ENCODE measurements around the gene PNMA6A. TPM values are rescaled to one million over a fixed set of nuclear protein-coding genes. Genes with fewer than 3 reads are reported as not detected.

The PNMA6A gene
- total RNA-seq, 2 experiments from 2014 or later, result 2.2 to 9.8 TPM

- H3K79me2 ChIP-seq (ENCODE audit: insufficient read depth, low read depth, low read length), result no peaks in the 10 kb centered on the region
- H3K9me3 ChIP-seq (ENCODE audit: low read length), result no peaks in the 10 kb centered on the region
- H3K9me2 ChIP-seq (ENCODE audit: insufficient read depth, low read length), result no peaks in the 10 kb centered on the region
- no peak for TF ChIP-seq CTCF (conservative IDR thresholded peaks at IDR 0.05; ENCODE audit: low read length)
- no peak for TF ChIP-seq EZH2phosphoT487 (IDR thresholded peaks at IDR 0.05; ENCODE audit: borderline replicate concordance, low read depth, low read length)
- ChIA-PET CTCF (ENCODE audit: unreplicated experiment) (no interaction called here), POLR2A (no interaction called here)
- no TSS peak for BruUV-seq (replicated peaks)
- H3K27ac ChIP-seq (ENCODE audit: low read depth, low read length, poor library complexity, severe bottlenecking), result no peak overlapping the region
- no peaks in the 10 kb centered on the region for H3K36me3 ChIP-seq (ENCODE audit: insufficient read depth, low read length)
- H2AFZ ChIP-seq (ENCODE audit: low read length), result no peak overlapping the region
- no peak for DNase-seq (ENCODE audit: low spot score)
- no peaks in the 10 kb centered on the region for H4K20me1 ChIP-seq (ENCODE audit: insufficient read depth, low read length)
- no peak overlapping the region for H3K4me3 ChIP-seq (ENCODE audit: low read depth, low read length, poor library complexity, severe bottlenecking)
- H3K4me1 ChIP-seq (ENCODE audit: insufficient read depth, low read length, poor library complexity, severe bottlenecking), result no peaks in the 10 kb centered on the region
- no peak overlapping the region for H3K4me2 ChIP-seq (ENCODE audit: low read length)
- intact Hi-C loops (cut with micrococcal nuclease; ENCODE audit: unreplicated experiment), result no loop called here
Measured at GRCh38 chrX:153057281-153057680, 15.0 kb upstream of the PNMA6A start.

GRCh38 chrX:153059191-153060094 lies 12.8 kb upstream of the PNMA6A start:
- intact Hi-C loops (cut with micrococcal nuclease; ENCODE audit: unreplicated experiment), result no loop called here
- CTCF ChIA-PET (ENCODE audit: unreplicated experiment), result interaction anchor here (0.5 kb wide), 1 partner anchor 22 kb away, joined by 7 read pairs; no protein-coding TSS in a partner anchor
- Histone ChIP-seq H3K79me2 (ENCODE audit: insufficient read depth, low read depth, low read length) (no peaks in the 10 kb centered on the region), H3K27ac (ENCODE audit: low read depth, low read length, poor library complexity, severe bottlenecking) (no peak overlapping the region), H3K4me3 (ENCODE audit: low read depth, low read length, poor library complexity, severe bottlenecking) (no peak overlapping the region), H4K20me1 (ENCODE audit: insufficient read depth, low read length) (no peaks in the 10 kb centered on the region), H3K9me3 (ENCODE audit: low read length) (no peaks in the 10 kb centered on the region), H2AFZ (ENCODE audit: low read length) (no peak overlapping the region), H3K9me2 (ENCODE audit: insufficient read depth, low read length) (no peaks in the 10 kb centered on the region), H3K36me3 (ENCODE audit: insufficient read depth, low read length) (no peaks in the 10 kb centered on the region), H3K4me1 (ENCODE audit: insufficient read depth, low read length, poor library complexity, severe bottlenecking) (no peaks in the 10 kb centered on the region), H3K4me2 (ENCODE audit: low read length) (no peak overlapping the region)
- TF ChIP-seq CTCF (conservative IDR thresholded peaks at IDR 0.05; ENCODE audit: low read length), result no peak
- TF ChIP-seq EZH2phosphoT487 (IDR thresholded peaks at IDR 0.05; ENCODE audit: borderline replicate concordance, low read depth, low read length), result no peak
- POLR2A ChIA-PET, result no interaction called here
- DNase-seq (ENCODE audit: low spot score), result no peak
- no TSS peak for BruUV-seq (replicated peaks)

- Histone ChIP-seq H3K36me3 (ENCODE audit: insufficient read depth, low read length) (no peaks in the 10 kb centered on the region), H4K20me1 (ENCODE audit: insufficient read depth, low read length) (no peaks in the 10 kb centered on the region), H3K9me2 (ENCODE audit: insufficient read depth, low read length) (no peaks in the 10 kb centered on the region), H2AFZ (ENCODE audit: low read length) (no peak overlapping the region), H3K4me1 (ENCODE audit: insufficient read depth, low read length, poor library complexity, severe bottlenecking) (no peaks in the 10 kb centered on the region), H3K4me2 (ENCODE audit: low read length) (no peak overlapping the region), H3K9me3 (ENCODE audit: low read length) (no peaks in the 10 kb centered on the region), H3K27ac (ENCODE audit: low read depth, low read length, poor library complexity, severe bottlenecking) (no peak overlapping the region), H3K4me3 (ENCODE audit: low read depth, low read length, poor library complexity, severe bottlenecking) (no peak overlapping the region), H3K79me2 (ENCODE audit: insufficient read depth, low read depth, low read length) (no peaks in the 10 kb centered on the region)
- ChIA-PET POLR2A (no interaction called here), CTCF (ENCODE audit: unreplicated experiment) (no interaction called here)
- BruUV-seq (replicated peaks), result no TSS peak
- intact Hi-C loops (cut with micrococcal nuclease; ENCODE audit: unreplicated experiment), result no loop called here
- DNase-seq (ENCODE audit: low spot score), result no peak
- TF ChIP-seq EZH2phosphoT487 (IDR thresholded peaks at IDR 0.05; ENCODE audit: borderline replicate concordance, low read depth, low read length), result no peak
- TF ChIP-seq CTCF (conservative IDR thresholded peaks at IDR 0.05; ENCODE audit: low read length), result no peak
Measured at GRCh38 chrX:153060095-153060445, 12.2 kb upstream of the PNMA6A start.
